Colonic mucosa (tissue), 4 donors: ENCODE results near the gene NINL. TPM values are rescaled to one million over a fixed set of nuclear protein-coding genes. Genes with fewer than 3 reads are reported as not detected.

Source experiments
- DNase-seq: peaks from one replicate; pipeline ENCODE4 v3.0.0-alpha.2; 2020
- H3K27ac ChIP-seq: fragments of 200-600 bp; one replicate; pipeline ENCODE4 v1.8.0; 2021
- H3K27me3 ChIP-seq: fragments of 200-600 bp; one replicate; pipeline ENCODE4 v1.8.0; 2021
- H3K36me3 ChIP-seq: fragments of 200-600 bp; one replicate; pipeline ENCODE4 v1.8.0; 2021
- H3K4me1 ChIP-seq: fragments of 200-600 bp; one replicate; pipeline ENCODE4 v1.8.0; 2021; ENCODE audit warnings: mild to moderate bottlenecking
- H3K4me3 ChIP-seq: fragments of 200-600 bp; one replicate; pipeline ENCODE4 v1.8.0; 2021
- H3K9ac ChIP-seq, 2 donors: one replicate each; pipeline ENCODE4 v1.7.0; 2013; ENCODE audit warnings: control low read depth in 2 of 2, low read depth in 2 of 2, low read length in 2 of 2
- H3K9me3 ChIP-seq: fragments of 200-600 bp; one replicate; pipeline ENCODE4 v1.8.0; 2021
- intact Hi-C: fragments of 100-400 bp; cut with DNase I; formaldehyde crosslinking; loops from one replicate; pipeline ENCODE4 v1.14.1; 2022
- total RNA-seq, 2 donors: library from RNA; stranded (reverse); fragmentation: NEBNext Ultra II Directional in 1 of 2; extraction: Animal tissue kit (Norgen Biotek cat#: 25700) in 1 of 2; gene quantifications; one replicate each; pipeline ENCODE4 v1.2.1, GENCODE V29; 2021
- TF ChIP-seq, protein P1 (sequence below): fragments of 200-600 bp; IDR thresholded peaks from one replicate; pipeline ENCODE4 v1.8.0; 2022; ENCODE audit warnings: antibody characterized with exemption, mild to moderate bottlenecking
- donor health status: healthy.
- donor health status: DM: no; HTN: no; CAD: no.
- donor health status: DM: no; HTN: no; CAD: no.

Gene NINL
- total RNA-seq, 2 donors from 2014 or later = 3.4 to 5.3 TPM

DNA sequence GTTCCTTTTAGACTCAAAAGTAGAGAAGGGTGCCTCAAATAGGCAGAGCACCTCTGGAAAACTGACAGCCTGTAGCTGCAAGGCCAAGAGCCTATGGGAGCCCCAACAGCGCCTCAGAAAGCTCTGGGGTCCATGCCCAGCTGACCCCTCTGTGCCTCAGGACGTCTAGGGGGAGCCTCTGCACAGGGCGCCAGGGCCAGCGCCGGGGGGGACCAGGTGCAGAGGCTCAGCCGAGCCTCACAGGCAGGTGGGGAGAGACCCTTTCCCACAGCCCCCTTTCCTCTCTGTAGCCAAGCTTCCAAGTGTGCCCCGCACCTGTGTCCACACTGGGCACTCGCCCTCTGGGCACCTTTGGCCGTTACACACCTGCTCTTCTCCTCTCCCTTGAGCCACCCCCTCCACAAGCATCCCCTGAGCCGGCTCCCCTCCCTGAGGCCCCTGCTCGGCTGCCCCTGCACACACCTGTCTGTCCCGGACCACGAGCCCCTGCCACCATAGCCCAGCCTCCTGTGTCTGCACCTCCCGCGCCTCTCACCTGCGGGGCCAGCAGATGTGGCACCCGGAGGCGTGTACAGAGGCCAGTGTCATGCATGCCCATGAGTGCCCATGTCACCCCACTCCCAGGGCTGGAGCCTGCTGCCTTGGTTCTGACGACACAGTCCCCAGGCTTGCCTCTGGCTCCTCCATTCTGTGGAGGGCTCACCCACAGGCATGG is 124.6 kb downstream of the NINL start:
- no peak overlapping the region for H3K9ac ChIP-seq
- no peak overlapping the region for H3K4me3 ChIP-seq
- no peaks in the 10 kb centered on the region for H3K27me3 ChIP-seq
- no peaks in the 10 kb centered on the region for H3K9me3 ChIP-seq
- intact Hi-C loops = no loop called here
- TF ChIP-seq, protein P1, sequence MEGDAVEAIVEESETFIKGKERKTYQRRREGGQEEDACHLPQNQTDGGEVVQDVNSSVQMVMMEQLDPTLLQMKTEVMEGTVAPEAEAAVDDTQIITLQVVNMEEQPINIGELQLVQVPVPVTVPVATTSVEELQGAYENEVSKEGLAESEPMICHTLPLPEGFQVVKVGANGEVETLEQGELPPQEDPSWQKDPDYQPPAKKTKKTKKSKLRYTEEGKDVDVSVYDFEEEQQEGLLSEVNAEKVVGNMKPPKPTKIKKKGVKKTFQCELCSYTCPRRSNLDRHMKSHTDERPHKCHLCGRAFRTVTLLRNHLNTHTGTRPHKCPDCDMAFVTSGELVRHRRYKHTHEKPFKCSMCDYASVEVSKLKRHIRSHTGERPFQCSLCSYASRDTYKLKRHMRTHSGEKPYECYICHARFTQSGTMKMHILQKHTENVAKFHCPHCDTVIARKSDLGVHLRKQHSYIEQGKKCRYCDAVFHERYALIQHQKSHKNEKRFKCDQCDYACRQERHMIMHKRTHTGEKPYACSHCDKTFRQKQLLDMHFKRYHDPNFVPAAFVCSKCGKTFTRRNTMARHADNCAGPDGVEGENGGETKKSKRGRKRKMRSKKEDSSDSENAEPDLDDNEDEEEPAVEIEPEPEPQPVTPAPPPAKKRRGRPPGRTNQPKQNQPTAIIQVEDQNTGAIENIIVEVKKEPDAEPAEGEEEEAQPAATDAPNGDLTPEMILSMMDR = no peak
- H3K36me3 ChIP-seq = no peaks in the 10 kb centered on the region
- no peak for DNase-seq
- no peak overlapping the region for H3K27ac ChIP-seq
- no peaks in the 10 kb centered on the region for H3K4me1 ChIP-seq

DNA sequence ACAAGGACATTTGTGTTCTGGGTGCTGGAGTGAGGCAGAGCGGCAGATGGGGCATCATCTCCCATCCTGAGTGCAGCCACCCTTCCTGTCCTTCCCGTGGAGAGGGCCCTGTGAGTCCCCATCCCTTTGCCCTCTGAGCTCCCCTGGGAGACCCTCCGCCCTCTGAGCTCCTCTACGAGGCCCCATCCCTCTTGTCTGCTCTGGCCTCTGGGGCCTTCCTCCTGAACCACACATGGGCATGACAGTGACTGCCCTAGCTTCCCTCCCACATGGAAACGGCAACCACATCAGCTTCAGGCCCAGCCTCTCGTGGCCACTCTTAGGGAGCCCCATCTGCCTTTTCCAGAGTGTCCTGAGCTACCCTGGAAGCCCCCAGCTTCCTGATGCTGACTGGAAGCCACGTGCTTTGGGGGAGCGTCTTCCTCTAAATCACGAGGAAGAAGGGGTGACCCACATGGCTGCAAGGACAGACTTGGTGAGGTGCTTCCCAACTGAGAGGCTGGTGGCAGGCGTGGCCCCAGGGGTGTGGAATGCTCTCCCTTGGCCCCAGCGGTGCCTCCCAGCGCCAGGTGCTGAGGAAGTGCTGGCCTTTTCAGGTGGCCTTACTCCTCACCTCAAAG is 125.3 kb downstream of the NINL start:
- no peak overlapping the region for H3K9ac ChIP-seq
- H3K27me3 ChIP-seq = no peaks in the 10 kb centered on the region
- TF ChIP-seq, protein P1 = no peak
- no peak for DNase-seq
- no peaks in the 10 kb centered on the region for H3K4me1 ChIP-seq
- no peaks in the 10 kb centered on the region for H3K9me3 ChIP-seq
- H3K4me3 ChIP-seq = no peak overlapping the region
- H3K27ac ChIP-seq = no peak overlapping the region
- no peaks in the 10 kb centered on the region for H3K36me3 ChIP-seq
- intact Hi-C loops = no loop called here

DNA sequence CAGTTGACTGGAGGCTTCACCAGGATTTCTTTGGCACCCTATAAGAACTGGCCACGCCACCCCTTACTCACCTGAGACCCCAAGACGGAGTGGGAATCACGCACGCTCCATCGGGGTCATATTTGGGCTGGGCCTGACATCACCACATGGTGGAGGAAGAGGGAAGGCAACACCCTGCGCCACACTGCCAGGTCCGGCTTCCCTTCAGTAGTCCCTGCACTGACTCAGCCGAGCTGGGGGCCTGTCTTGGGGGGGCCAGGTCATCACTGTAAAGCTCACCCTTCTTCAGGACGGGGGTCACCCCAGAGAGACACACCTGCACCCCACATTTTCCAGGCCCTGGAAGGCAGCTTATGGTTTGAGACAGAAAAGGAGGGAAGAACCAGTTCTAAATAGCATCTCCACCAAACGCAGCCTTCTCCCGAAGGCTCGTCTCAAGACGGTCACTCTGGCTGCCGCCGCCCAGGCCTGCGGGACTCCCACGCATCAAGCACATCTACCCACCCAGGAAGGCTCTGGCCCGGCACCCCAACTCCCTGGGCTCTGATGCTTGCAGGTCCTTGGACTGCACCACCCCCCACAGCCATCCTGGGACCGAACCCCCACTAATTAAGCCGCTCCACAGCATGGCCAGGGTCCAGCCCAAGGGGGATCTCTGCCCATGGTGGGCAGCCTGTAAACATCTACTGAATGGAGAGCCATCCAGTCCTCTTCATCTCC is 126.1 kb downstream of the NINL start:
- H3K4me3 ChIP-seq = no peak overlapping the region
- TF ChIP-seq, protein P1 = no peak
- H3K9me3 ChIP-seq = no peaks in the 10 kb centered on the region
- no peak for DNase-seq
- no peak overlapping the region for H3K27ac ChIP-seq
- no peaks in the 10 kb centered on the region for H3K4me1 ChIP-seq
- no peaks in the 10 kb centered on the region for H3K27me3 ChIP-seq
- no peaks in the 10 kb centered on the region for H3K36me3 ChIP-seq
- intact Hi-C loops = no loop called here
- no peak overlapping the region for H3K9ac ChIP-seq

DNA sequence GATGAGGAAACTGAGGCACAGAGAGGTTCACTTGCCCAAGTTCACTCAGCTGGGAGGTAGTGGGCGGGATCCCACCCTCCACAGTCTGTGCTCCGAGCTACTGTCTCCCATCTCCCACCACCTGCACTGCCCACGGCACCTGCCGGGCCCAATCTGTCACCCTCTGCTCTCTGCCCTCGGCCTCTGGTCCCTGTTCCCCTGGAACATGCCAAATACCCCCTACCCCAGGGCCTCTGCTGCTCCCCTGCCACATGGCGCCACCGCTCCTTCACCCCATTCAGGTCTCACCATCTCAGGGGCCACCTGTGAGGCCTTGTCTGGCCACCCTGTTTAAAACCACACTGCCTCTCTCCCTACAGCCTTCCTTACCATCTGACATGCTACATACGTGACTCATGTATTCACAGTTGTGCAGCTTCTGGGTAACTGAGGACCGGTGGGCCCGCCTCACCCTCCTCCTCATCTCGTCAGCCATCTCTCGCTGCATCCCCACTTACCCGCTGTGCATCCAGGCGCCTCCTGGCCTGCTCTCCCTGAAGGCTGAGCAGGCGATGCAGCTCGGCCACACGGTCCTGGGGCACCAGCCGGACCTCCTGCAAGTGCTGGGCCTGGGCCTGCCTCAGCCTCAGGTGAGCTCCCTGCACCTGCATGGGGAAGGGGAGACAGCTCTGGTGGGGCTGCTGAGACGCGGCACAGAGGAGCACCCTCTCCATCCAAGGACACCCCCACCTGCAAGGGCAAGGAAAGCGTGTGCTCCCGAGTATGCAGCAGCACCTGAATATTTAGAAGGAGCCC is 127.2 kb downstream of the NINL start:
- Histone ChIP-seq H3K9ac (no peak overlapping the region), H3K27ac (no peak overlapping the region), H3K4me3 (no peak overlapping the region), H3K36me3 (no peaks in the 10 kb centered on the region), H3K4me1 (no peaks in the 10 kb centered on the region), H3K9me3 (no peaks in the 10 kb centered on the region), H3K27me3 (no peaks in the 10 kb centered on the region)
- intact Hi-C loops = no loop called here
- DNase-seq = no peak
- TF ChIP-seq, protein P1 = no peak
